Gastrocnemius medialis (tissue), 4 donors: Measurements from ENCODE around the gene SPDYA. TPM values are rescaled to one million over a fixed set of nuclear protein-coding genes. Genes with fewer than 3 reads are reported as not detected.

ENCODE experiments used
- ATAC-seq, 2 donors: fragments of 150-250 bp; one replicate each; pipeline ENCODE4 v1.9.1; 2016
- DNase-seq, 2 donors: peaks; one replicate each; pipeline ENCODE4 v3.0.0-alpha.2; 2019
- H3K27ac ChIP-seq, 4 donors: fragments of 200-600 bp; sonication (generic); 1 replicate in 1 of 4; 2 replicates in 3 of 4; pipeline ENCODE4 v1.5.1; 2016 to 2018; ENCODE audit warnings: mild to moderate bottlenecking in 2 of 4, moderate library complexity in 1 of 4
- H3K27me3 ChIP-seq, 3 donors: fragments of 200-600 bp; sonication (generic) in 2 of 3; 1 replicate in 1 of 3; 2 replicates in 2 of 3; pipeline versions ENCODE4 v1.5.1 to v1.6.0; 2016 to 2019; ENCODE audit warnings: mild to moderate bottlenecking in 1 of 3, moderate library complexity in 1 of 3
- H3K36me3 ChIP-seq, 2 donors: fragments of 200-600 bp; sonication (generic) in 1 of 2; one replicate each; pipeline ENCODE4 v1.5.1; 2017 to 2018
- H3K4me1 ChIP-seq, 2 donors: fragments of 200-600 bp; sonication (generic) in 1 of 2; one replicate each; pipeline ENCODE4 v1.5.1; 2016 to 2017; ENCODE audit warnings: mild to moderate bottlenecking in 2 of 2
- H3K4me3 ChIP-seq, 4 donors: fragments of 200-600 bp; sonication (generic) in 3 of 4; 1 replicate in 1 of 4; 2 replicates in 3 of 4; pipeline ENCODE4 v1.5.1; 2016 to 2019; ENCODE audit warnings: mild to moderate bottlenecking in 2 of 4
- H3K9me3 ChIP-seq, 3 donors: fragments of 200-600 bp; sonication (generic) in 2 of 3; 1 replicate in 1 of 3; 2 replicates in 2 of 3; pipeline ENCODE4 v1.5.1; 2016 to 2019
- POLR2A ChIP-seq, 2 donors: fragments of 450-650 bp; IDR thresholded peaks; one replicate each; pipeline ENCODE4 v1.6.1; 2017; ENCODE audit warnings: antibody characterized with exemption in 2 of 2, mild to moderate bottlenecking in 2 of 2, moderate library complexity in 2 of 2
- in situ Hi-C, 4 donors: fragments of 200-750 bp; cut with MboI; loops; one replicate each; pipeline versions ENCODE4 v1.15.0 to v1.8.0; 2017; ENCODE audit warnings: low sequenced_read_pairs in 4 of 4
- intact Hi-C: fragments of 100-400 bp; cut with DNase I; formaldehyde crosslinking; loops from one replicate; pipeline ENCODE4 v1.15.1; 2023; ENCODE audit warnings: low total_unique reads
- total RNA-seq, 4 donors: library from RNA; depleted of rRNA; stranded (reverse); fragments of >200 nt; gene quantifications; one replicate each; pipeline versions ENCODE4 v1.1.0 to v1.2.3, GENCODE V29; 2016
- TF ChIP-seq, protein P1 (sequence below), 5 experiments: fragments of 450-650 bp in 3 of 5; fragments of 200-600 bp in 2 of 5; sonication (generic) in 2 of 5; IDR thresholded peaks in 4 of 5; conservative IDR thresholded peaks in 1 of 5; 1 replicate in 4 of 5; 2 replicates in 1 of 5; pipeline ENCODE4 v1.5.1; 2016 to 2019; ENCODE audit warnings: antibody characterized with exemption in 5 of 5, mild to moderate bottlenecking in 3 of 5, moderate library complexity in 3 of 5

Gene SPDYA
- total RNA-seq, 4 donors from 2014 or later = 0.31 TPM; not detected in 3

GRCh38 chr2:28838971-28839370, 28.3 kb downstream of the SPDYA start:
- no peak for ATAC-seq
- H3K4me1 ChIP-seq = no peaks in the 10 kb centered on the region
- H3K27me3 ChIP-seq = no peaks in the 10 kb centered on the region
- H3K9me3 ChIP-seq = no peaks in the 10 kb centered on the region
- in situ Hi-C loops = loop anchor here in 1 of 4 donors (25.0 kb wide), 1 partner anchor 998 kb away; no protein-coding TSS in a partner anchor
- intact Hi-C loops = no loop called here
- DNase-seq = no peak
- H3K36me3 ChIP-seq = no peaks in the 10 kb centered on the region
- H3K4me3 ChIP-seq = no peak overlapping the region
- H3K27ac ChIP-seq = no peak overlapping the region
- TF ChIP-seq POLR2A (IDR thresholded peaks at IDR 0.05) = no peak
- TF ChIP-seq, protein P1, sequence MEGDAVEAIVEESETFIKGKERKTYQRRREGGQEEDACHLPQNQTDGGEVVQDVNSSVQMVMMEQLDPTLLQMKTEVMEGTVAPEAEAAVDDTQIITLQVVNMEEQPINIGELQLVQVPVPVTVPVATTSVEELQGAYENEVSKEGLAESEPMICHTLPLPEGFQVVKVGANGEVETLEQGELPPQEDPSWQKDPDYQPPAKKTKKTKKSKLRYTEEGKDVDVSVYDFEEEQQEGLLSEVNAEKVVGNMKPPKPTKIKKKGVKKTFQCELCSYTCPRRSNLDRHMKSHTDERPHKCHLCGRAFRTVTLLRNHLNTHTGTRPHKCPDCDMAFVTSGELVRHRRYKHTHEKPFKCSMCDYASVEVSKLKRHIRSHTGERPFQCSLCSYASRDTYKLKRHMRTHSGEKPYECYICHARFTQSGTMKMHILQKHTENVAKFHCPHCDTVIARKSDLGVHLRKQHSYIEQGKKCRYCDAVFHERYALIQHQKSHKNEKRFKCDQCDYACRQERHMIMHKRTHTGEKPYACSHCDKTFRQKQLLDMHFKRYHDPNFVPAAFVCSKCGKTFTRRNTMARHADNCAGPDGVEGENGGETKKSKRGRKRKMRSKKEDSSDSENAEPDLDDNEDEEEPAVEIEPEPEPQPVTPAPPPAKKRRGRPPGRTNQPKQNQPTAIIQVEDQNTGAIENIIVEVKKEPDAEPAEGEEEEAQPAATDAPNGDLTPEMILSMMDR (IDR thresholded peaks at IDR 0.05 in 4 of 5, conservative IDR thresholded peaks at IDR 0.05 in 1 of 5) = no peak

DNA sequence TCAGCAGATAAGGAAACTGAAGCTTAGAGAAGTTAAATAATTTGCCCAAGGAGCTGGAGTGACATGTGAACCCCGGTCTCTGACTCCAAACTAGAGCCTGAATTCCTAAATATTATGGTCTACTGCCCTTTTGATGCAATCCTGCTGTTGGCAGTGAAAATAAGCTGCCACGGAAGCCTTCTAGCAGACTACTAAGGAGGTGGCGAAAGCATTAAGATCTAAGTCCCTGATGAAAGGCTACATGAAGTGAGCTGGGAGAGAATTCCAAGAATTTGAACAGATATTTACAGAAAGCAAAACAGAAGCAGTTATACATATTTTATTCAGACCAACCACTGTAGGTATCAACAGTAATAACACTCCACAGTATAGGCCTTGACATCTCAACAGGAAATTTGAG, 31.4 kb downstream of the SPDYA start:
- no peak overlapping the region for H3K4me3 ChIP-seq
- no peaks in the 10 kb centered on the region for H3K36me3 ChIP-seq
- no peaks in the 10 kb centered on the region for H3K27me3 ChIP-seq
- DNase-seq = no peak
- in situ Hi-C loops (loop anchor here in 1 of 4 donors (25.0 kb wide), 1 partner anchor 995 kb away; no protein-coding TSS in a partner anchor), intact Hi-C loops (loop anchor here (10.0 kb wide), 1 partner anchor 93 kb away; no protein-coding TSS in a partner anchor)
- no peaks in the 10 kb centered on the region for H3K9me3 ChIP-seq
- no peak for TF ChIP-seq POLR2A (IDR thresholded peaks at IDR 0.05)
- TF ChIP-seq, protein P1 (IDR thresholded peaks at IDR 0.05 in 4 of 5, conservative IDR thresholded peaks at IDR 0.05 in 1 of 5) = no peak
- H3K27ac ChIP-seq = no peak overlapping the region
- no peak for ATAC-seq
- H3K4me1 ChIP-seq = peaks cover 4% of the 10 kb centered on the region in 2 donors

DNA sequence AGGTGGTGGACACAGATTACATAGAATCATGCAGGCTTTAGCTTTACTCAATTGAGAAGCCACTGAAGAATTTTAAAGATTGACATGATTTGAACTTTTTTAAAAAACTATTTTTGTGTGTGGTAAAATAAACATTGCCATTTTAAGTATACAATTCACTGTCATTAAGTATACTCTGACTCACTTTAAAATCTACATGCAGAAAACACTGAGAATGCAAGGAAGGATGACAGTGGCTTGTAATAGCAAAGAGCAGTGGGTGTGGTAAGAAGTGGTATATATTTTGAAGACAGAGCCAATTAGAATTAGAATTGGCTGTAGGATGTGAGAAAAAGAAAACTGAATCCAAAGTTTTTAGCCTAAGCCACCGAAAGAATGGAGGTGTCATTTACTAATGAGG, 44.6 kb downstream of the SPDYA start:
- ATAC-seq (no peak), DNase-seq (no peak)
- H3K4me1 ChIP-seq = no peaks in the 10 kb centered on the region
- H3K36me3 ChIP-seq = peaks cover 0 to 5% of the 10 kb centered on the region in 2 donors
- H3K4me3 ChIP-seq = no peak overlapping the region
- no peak for TF ChIP-seq POLR2A (IDR thresholded peaks at IDR 0.05)
- TF ChIP-seq, protein P1 (IDR thresholded peaks at IDR 0.05 in 4 of 5, conservative IDR thresholded peaks at IDR 0.05 in 1 of 5) = no peak
- no peaks in the 10 kb centered on the region for H3K27me3 ChIP-seq
- no peak overlapping the region for H3K27ac ChIP-seq
- in situ Hi-C loops = no loop called here
- no peaks in the 10 kb centered on the region for H3K9me3 ChIP-seq
- intact Hi-C loops = no loop called here

- TF ChIP-seq POLR2A (IDR thresholded peaks at IDR 0.05) = no peak
- TF ChIP-seq, protein P1 (IDR thresholded peaks at IDR 0.05 in 4 of 5, conservative IDR thresholded peaks at IDR 0.05 in 1 of 5) = no peak
- no peak overlapping the region for H3K4me3 ChIP-seq
- intact Hi-C loops (no loop called here), in situ Hi-C loops (no loop called here)
- H3K9me3 ChIP-seq = no peaks in the 10 kb centered on the region
- DNase-seq (no peak), ATAC-seq (no peak)
- H3K36me3 ChIP-seq = peaks cover 0 to 12% of the 10 kb centered on the region in 2 donors
- H3K4me1 ChIP-seq = no peaks in the 10 kb centered on the region
- no peaks in the 10 kb centered on the region for H3K27me3 ChIP-seq
- no peak overlapping the region for H3K27ac ChIP-seq
Observed at GRCh38 chr2:28855977-28856376, 45.3 kb downstream of the SPDYA start.

GRCh38 chr2:28868611-28869010, 58.0 kb downstream of the SPDYA start:
- peaks cover 0 to 14% of the 10 kb centered on the region in 2 donors for H3K36me3 ChIP-seq
- H3K9me3 ChIP-seq = no peaks in the 10 kb centered on the region
- H3K27me3 ChIP-seq = no peaks in the 10 kb centered on the region
- DNase-seq (no peak), ATAC-seq (no peak)
- peaks cover 21 to 33% of the 10 kb centered on the region in 2 donors for H3K4me1 ChIP-seq
- H3K4me3 ChIP-seq = peak overlapping the region; percentile 82 to 89 (median 84)
- intact Hi-C loops = no loop called here
- in situ Hi-C loops = no loop called here
- H3K27ac ChIP-seq = no peak overlapping the region
- no peak for TF ChIP-seq POLR2A (IDR thresholded peaks at IDR 0.05)
- TF ChIP-seq, protein P1 (IDR thresholded peaks at IDR 0.05 in 4 of 5, conservative IDR thresholded peaks at IDR 0.05 in 1 of 5) = no peak
